ENCODE results near the gene CNTN6.

Gene CNTN6

GRCh38 chr3:1400571-1400970 is 307.7 kb downstream of the CNTN6 start:
- in situ Hi-C loops (cut with MboI; ENCODE audit: low sequenced_read_pairs): no loop called here

GRCh38 chr3:1404270-1404962 is 311.6 kb downstream of the CNTN6 start:
- in situ Hi-C loops (cut with MboI; ENCODE audit: low sequenced_read_pairs): no loop called here

- in situ Hi-C loops (cut with MboI; ENCODE audit: low sequenced_read_pairs): no loop called here
These were observed 313.4 kb downstream of the CNTN6 start for GRCh38 chr3:1406250-1406649.

DNA sequence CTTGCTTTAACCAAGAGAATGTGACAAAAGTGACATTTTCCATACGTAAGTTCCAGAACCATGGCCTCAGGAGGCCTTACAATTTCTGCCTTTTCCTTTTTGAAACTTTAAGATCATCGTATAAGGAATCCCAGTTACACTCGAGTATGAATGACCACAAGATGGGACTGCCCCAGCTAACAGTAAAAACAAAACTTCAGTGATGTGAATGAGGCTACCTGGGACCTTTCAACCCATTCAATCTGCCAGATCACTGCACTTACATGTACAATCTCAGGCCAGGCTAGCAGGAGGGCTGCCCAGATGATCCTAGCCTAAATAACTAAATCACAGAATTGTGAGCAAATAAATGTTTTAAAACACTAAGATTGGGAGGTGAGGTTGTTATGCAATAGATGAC is 328.8 kb downstream of the CNTN6 start:
- in situ Hi-C loops (cut with MboI; ENCODE audit: low sequenced_read_pairs): no loop called here

GRCh38 chr3:1423566-1424089 is 330.8 kb downstream of the CNTN6 start:
- in situ Hi-C loops (cut with MboI; ENCODE audit: low sequenced_read_pairs): no loop called here

GRCh38 chr3:1439395-1439794 is 346.6 kb downstream of the CNTN6 start:
- in situ Hi-C loops (cut with MboI; ENCODE audit: low sequenced_read_pairs): no loop called here

DNA sequence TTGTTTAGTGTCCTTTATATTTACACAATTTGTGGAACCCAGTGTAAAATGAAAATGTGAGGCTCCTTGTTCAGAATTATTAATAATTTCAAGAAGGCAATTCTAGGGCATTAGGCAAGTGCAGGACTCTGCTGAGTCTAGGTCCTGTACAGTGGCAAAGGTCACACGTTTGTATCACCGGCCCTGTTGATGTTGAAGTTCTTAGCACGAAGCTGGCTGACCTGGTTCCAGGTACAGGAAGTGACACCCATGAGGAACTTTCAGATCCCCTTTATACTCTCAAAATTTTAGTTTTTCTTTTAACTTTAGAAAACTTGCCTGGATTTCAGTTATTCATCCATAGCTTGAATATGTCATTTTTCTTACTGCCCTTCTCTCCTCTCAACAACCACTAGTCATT is 349.4 kb downstream of the CNTN6 start:
- in situ Hi-C loops (cut with MboI; ENCODE audit: low sequenced_read_pairs): no loop called here

GRCh38 chr3:1444195-1444594 is 351.4 kb downstream of the CNTN6 start:
- in situ Hi-C loops (cut with MboI; ENCODE audit: low sequenced_read_pairs): no loop called here

- in situ Hi-C loops (cut with MboI; ENCODE audit: low sequenced_read_pairs): no loop called here
These were observed 353.7 kb downstream of the CNTN6 start for GRCh38 chr3:1446531-1446930.

GRCh38 chr3:1447452-1447851 is 354.6 kb downstream of the CNTN6 start:
- in situ Hi-C loops (cut with MboI; ENCODE audit: low sequenced_read_pairs): no loop called here

DNA sequence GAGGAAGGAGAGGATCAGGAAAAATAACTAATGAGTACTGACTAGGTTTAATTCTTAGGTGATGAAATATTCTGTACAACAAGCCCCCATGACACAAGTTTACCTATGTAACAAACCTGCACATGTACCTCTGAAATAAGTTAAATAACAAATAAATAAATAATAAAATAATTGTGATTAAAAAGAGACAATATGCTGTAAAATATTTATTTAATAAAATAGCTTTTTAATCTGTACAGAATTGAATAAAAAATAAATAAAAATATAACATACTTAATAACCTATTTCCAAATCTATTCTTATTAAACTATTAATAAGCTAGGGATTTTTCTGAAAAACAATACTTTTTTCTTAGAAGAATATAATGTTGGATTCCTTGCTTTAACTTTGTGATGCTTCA is 355.6 kb downstream of the CNTN6 start:
- in situ Hi-C loops (cut with MboI; ENCODE audit: low sequenced_read_pairs): no loop called here
